NCI-H146 (cell line): ENCODE results near the gene HNRNPA1.
"Not testable (repeated sequence)": the region's sequence is repeated elsewhere in the genome, so short reads cannot be mapped to it uniquely, and the experiment has no call there.

Experiments
- DNase-seq: peaks from one replicate; lab custom pipeline; 2025; lab: John Stamatoyannopoulos, UW

HNRNPA1 gene

GRCh38 chr12:54276368-54276767 lies 4.2 kb upstream of the HNRNPA1 start:
- no peak for DNase-seq

GRCh38 chr12:54277823-54278276 lies 2.7 kb upstream of the HNRNPA1 start:
- DNase-seq: no peak

- no peak for DNase-seq
These were observed 1.3 kb upstream of the HNRNPA1 start for GRCh38 chr12:54279227-54279631.

- DNase-seq: peak; percentile 100
These were observed 676 bp upstream of the HNRNPA1 start, which contains the start of gene CBX5 for GRCh38 chr12:54279632-54280467. TSS of gene CBX5 (minus strand) at chr12:54280122. CDS start at chr12:54257650, 22,472 bp downstream.

- not testable (repeated sequence) for DNase-seq
These were observed 724 bp downstream of the HNRNPA1 start for GRCh38 chr12:54281261-54281638.

GRCh38 chr12:54281694-54282093 lies 1.2 kb downstream of the HNRNPA1 start:
- not testable (repeated sequence) for DNase-seq

- no peak for DNase-seq
These were observed 2.5 kb downstream of the HNRNPA1 start for GRCh38 chr12:54282949-54283593.

GRCh38 chr12:54284070-54284780 lies 3.7 kb downstream of the HNRNPA1 start:
- not testable (repeated sequence) for DNase-seq

- DNase-seq: no peak
These were observed 4.9 kb downstream of the HNRNPA1 start for GRCh38 chr12:54285150-54286041.

GRCh38 chr12:54286042-54287030 lies 5.8 kb downstream of the HNRNPA1 start:
- DNase-seq: no peak

- DNase-seq: no peak
These were observed 7.0 kb downstream of the HNRNPA1 start for GRCh38 chr12:54287261-54288157.

- DNase-seq: no peak
These were observed 11.8 kb downstream of the HNRNPA1 start for GRCh38 chr12:54292083-54292930.

GRCh38 chr12:54292931-54293241 lies 12.4 kb downstream of the HNRNPA1 start:
- no peak for DNase-seq

GRCh38 chr12:54294152-54294952 lies 13.8 kb downstream of the HNRNPA1 start:
- peak; percentile 55 for DNase-seq

- no peak for DNase-seq
These were observed 14.5 kb downstream of the HNRNPA1 start for GRCh38 chr12:54294953-54295566.

- DNase-seq: no peak
These were observed 16.0 kb downstream of the HNRNPA1 start for GRCh38 chr12:54296393-54297099.
